Stimulated activated CD4-positive, alpha-beta T cell treated with anti-CD3 and anti-CD28 coated beads, TNF-alpha, amount 100 ng/mL, for 48 hours (primary cell): Measurements from ENCODE around the gene SACM1L.

ENCODE experiments used
- DNase-seq, 3 donors: peaks; one replicate each; pipeline ENCODE4 v3.0.0-alpha.2; 2020; ENCODE audit warnings: low read depth in 3 of 3

The SACM1L gene

GRCh38 chr3:45765958-45766357, 76.8 kb downstream of the SACM1L start:
- DNase-seq = no peak

GRCh38 chr3:45771166-45771775, 82.1 kb downstream of the SACM1L start:
- DNase-seq = no peak

GRCh38 chr3:45771831-45772230, 82.6 kb downstream of the SACM1L start:
- DNase-seq = no peak

GRCh38 chr3:45772341-45773035, 83.3 kb downstream of the SACM1L start:
- no peak for DNase-seq

GRCh38 chr3:45773072-45773471, 83.9 kb downstream of the SACM1L start:
- DNase-seq = no peak

- no peak for DNase-seq
Measured at GRCh38 chr3:45773714-45774449, 84.7 kb downstream of the SACM1L start.

GRCh38 chr3:45774581-45775521, 85.7 kb downstream of the SACM1L start:
- no peak for DNase-seq

GRCh38 chr3:45775571-45776300, 86.5 kb downstream of the SACM1L start:
- no peak for DNase-seq

- DNase-seq = no peak
Measured at GRCh38 chr3:45776301-45776595, 87.1 kb downstream of the SACM1L start.

- DNase-seq = no peak
Measured at GRCh38 chr3:45776611-45777010, 87.4 kb downstream of the SACM1L start.

- no peak for DNase-seq
Measured at GRCh38 chr3:45777111-45777745, 88.0 kb downstream of the SACM1L start.

- DNase-seq = no peak
Measured at GRCh38 chr3:45777746-45778386, 88.7 kb downstream of the SACM1L start.

GRCh38 chr3:45778761-45779201, 89.6 kb downstream of the SACM1L start:
- DNase-seq = no peak

- DNase-seq = no peak
Measured at GRCh38 chr3:45779746-45780735, 90.8 kb downstream of the SACM1L start.

GRCh38 chr3:45781271-45781670, 92.1 kb downstream of the SACM1L start:
- no peak for DNase-seq

GRCh38 chr3:45781841-45782240, 92.6 kb downstream of the SACM1L start:
- DNase-seq = no peak

GRCh38 chr3:45782381-45782780, 93.2 kb downstream of the SACM1L start:
- no peak for DNase-seq

- DNase-seq = no peak
Measured at GRCh38 chr3:45783667-45784066, 94.5 kb downstream of the SACM1L start.

- no peak for DNase-seq
Measured at GRCh38 chr3:45785605-45786150, 96.5 kb downstream of the SACM1L start.
